Smooth muscle cell (in vitro differentiated cells): Measurements from ENCODE around the gene TCF25. TPM values are rescaled to one million over a fixed set of nuclear protein-coding genes. Genes with fewer than 3 reads are reported as not detected.

Experiments used
- DNase-seq: peaks from one replicate; lab custom pipeline; 2025; ENCODE audit not compliant: unreplicated experiment; lab: John Stamatoyannopoulos, UW
- H2AFZ ChIP-seq: fragments of 200-600 bp; sonication (generic); 2 replicates; pipeline ENCODE4 v1.6.0; 2016; ENCODE audit warnings: antibody characterized with exemption, low read depth, mild to moderate bottlenecking
- H3F3A ChIP-seq: fragments of 200-600 bp; sonication (generic); 2 replicates; pipeline ENCODE4 v1.6.0; 2017; ENCODE audit warnings: antibody characterized with exemption, low read depth
- H3K27ac ChIP-seq: fragments of 200-600 bp; sonication (generic); 2 replicates; pipeline ENCODE4 v1.5.1; 2016; ENCODE audit warnings: low read depth, mild to moderate bottlenecking
- H3K27me3 ChIP-seq: fragments of 200-600 bp; sonication (generic); 2 replicates; pipeline ENCODE4 v1.6.1; 2016; ENCODE audit warnings: low read depth, mild to moderate bottlenecking
- H3K36me3 ChIP-seq: fragments of 200-600 bp; sonication (generic); 2 replicates; pipeline ENCODE4 v1.5.1; 2016; ENCODE audit warnings: low read depth
- H3K4me1 ChIP-seq: fragments of 200-600 bp; sonication (generic); 2 replicates; pipeline ENCODE4 v1.5.1; 2016; ENCODE audit warnings: low read depth
- H3K4me2 ChIP-seq: fragments of 200-600 bp; sonication (generic); 2 replicates; pipeline ENCODE4 v1.6.0; 2016; ENCODE audit warnings: mild to moderate bottlenecking
- H3K4me3 ChIP-seq: fragments of 200-600 bp; sonication (generic); 2 replicates; pipeline ENCODE4 v1.5.1; 2016; ENCODE audit warnings: mild to moderate bottlenecking
- H3K79me2 ChIP-seq: fragments of 200-600 bp; sonication (generic); 2 replicates; pipeline ENCODE4 v1.6.0; 2016; ENCODE audit warnings: low read depth, mild to moderate bottlenecking
- H3K9ac ChIP-seq: fragments of 200-600 bp; sonication (generic); 2 replicates; pipeline ENCODE4 v1.6.0; 2016; ENCODE audit warnings: low read depth
- H3K9me3 ChIP-seq: fragments of 200-600 bp; sonication (generic); replicated peaks from 2 replicates; pipeline ENCODE4 v1.5.1; 2016; ENCODE audit warnings: low read depth
- H4K20me1 ChIP-seq: fragments of 200-600 bp; sonication (generic); 2 replicates; pipeline ENCODE4 v1.6.0; 2016; ENCODE audit warnings: low read depth
- CTCF ChIP-seq: fragments of 200-600 bp; sonication (generic); IDR thresholded peaks from 2 replicates; pipeline ENCODE4 v1.5.1; 2017; ENCODE audit warnings: borderline replicate concordance, mild to moderate bottlenecking, antibody characterized with exemption; ENCODE audit not compliant: insufficient read depth, poor library complexity, severe bottlenecking
- WGBS: methylation state at CpG from one replicate; pipeline ENCODE4 v1.1.7; 2016; ENCODE audit warnings: low lambda C conversion rate; 5-methylcytosine and 5-hydroxymethylcytosine counted together
- polyA plus RNA-seq: library from polyadenylated mRNA; unstranded; fragments of >200 nt; fragmentation: Nextera tagmentation; extraction: Ambion mirVana; gene quantifications from 2 replicates; pipeline ENCODE4 v1.2.1, GENCODE V29; 2016
- total RNA-seq: library from RNA; depleted of rRNA; stranded (reverse); fragments of >200 nt; gene quantifications from 2 replicates; pipeline ENCODE4 v1.2.3, GENCODE V29; 2014

TCF25 gene
- total and polyA plus RNA-seq, 2 experiments from 2014 or later, result 99.8 to 174 TPM

- TF ChIP-seq CTCF, result no peak
- no peaks in the 10 kb centered on the region for H3K27me3 ChIP-seq
These were observed 44.5 kb downstream of the TCF25 start for GRCh38 chr16:89917773-89918452.

GRCh38 chr16:89918453-89919347 is 45.3 kb downstream of the TCF25 start, which contains the start of gene MC1R:
MC1R (plus strand) TSS chr16:89918862; CDS start chr16:89919259, 397 bp downstream.
- DNase-seq, result peak; percentile 40

More at GRCh38 chr16:89917773-89918452, 44.5 kb downstream of the TCF25 start:
- DNase-seq, result peak; percentile 40
- Histone ChIP-seq H3K27ac (peak overlapping the region; percentile 48), H3K4me3 (peak overlapping the region; percentile 56), H3K79me2 (peaks cover 13% of the 10 kb centered on the region), H3K9me3 (no peaks in the 10 kb centered on the region), H3K4me1 (peaks cover 34% of the 10 kb centered on the region), H4K20me1 (no peaks in the 10 kb centered on the region), H3F3A (peaks cover 19% of the 10 kb centered on the region), H3K36me3 (no peaks in the 10 kb centered on the region), H3K4me2 (peak overlapping the region; percentile 98), H2AFZ (no peak overlapping the region), H3K9ac (peak overlapping the region; percentile 4)
- WGBS, result under 1% methylated on average over 38 of the region's 39 CpGs

GRCh38 chr16:89919535-89920406 is 46.4 kb downstream of the TCF25 start:
- no peak for DNase-seq
- Histone ChIP-seq H3K4me2 (peak overlapping the region; percentile 98), H3K9me3 (no peaks in the 10 kb centered on the region), H3K36me3 (no peaks in the 10 kb centered on the region), H2AFZ (no peak overlapping the region), H3F3A (peaks cover 19% of the 10 kb centered on the region), H3K4me3 (no peak overlapping the region), H4K20me1 (peaks cover 14% of the 10 kb centered on the region), H3K27ac (peak overlapping the region; percentile 99), H3K4me1 (peaks cover 34% of the 10 kb centered on the region), H3K27me3 (no peaks in the 10 kb centered on the region), H3K79me2 (peaks cover 29% of the 10 kb centered on the region), H3K9ac (peak overlapping the region; percentile 40)
- WGBS, result 96% methylated on average over 52 of the region's 52 CpGs
- TF ChIP-seq CTCF, result no peak

More at GRCh38 chr16:89918453-89919347, 45.3 kb downstream of the TCF25 start, which contains the start of gene MC1R:
- WGBS, result 12% methylated on average over 23 of the region's 23 CpGs
- H3K9ac ChIP-seq, result peak within 1 kb of the TSS; percentile 4
- peaks cover 19% of the 10 kb centered on the region for H3K79me2 ChIP-seq
- peak; percentile 62 for TF ChIP-seq CTCF
- no peaks in the 10 kb centered on the region for H3K9me3 ChIP-seq
- peak within 1 kb of the TSS; percentile 48 for H3K27ac ChIP-seq
- no peaks in the 10 kb centered on the region for H3K27me3 ChIP-seq
- peaks cover 4% of the 10 kb centered on the region for H4K20me1 ChIP-seq
- no peaks in the 10 kb centered on the region for H3K36me3 ChIP-seq
- peak within 1 kb of the TSS; percentile 56 for H3K4me3 ChIP-seq
- H3F3A ChIP-seq, result peaks cover 19% of the 10 kb centered on the region
- H3K4me1 ChIP-seq, result peaks cover 34% of the 10 kb centered on the region
- H3K4me2 ChIP-seq, result peak within 1 kb of the TSS; percentile 98
- no peak within 1 kb of the TSS for H2AFZ ChIP-seq
